ENCODE results near the gene ACMSD. TPM values are rescaled to one million over a fixed set of nuclear protein-coding genes. Genes with fewer than 3 reads are reported as not detected.

ACMSD gene
- total and polyA plus RNA-seq, 9 of the 15 experiments (the other 6 are each of a cell fraction or from before 2014, with no cell fraction given), result not detected

- TF ChIP-seq RBM14 (IDR thresholded peaks at IDR 0.05; ENCODE audit: borderline replicate concordance, insufficient read depth, low read depth, low read length) (no peak), RERE (CRISPR knock-in tag; IDR thresholded peaks at IDR 0.05; ENCODE audit: borderline replicate concordance) (no peak), ZNF277 (CRISPR knock-in tag; IDR thresholded peaks at IDR 0.05; ENCODE audit: borderline replicate concordance) (no peak), CCNT2 (IDR thresholded peaks at IDR 0.05; ENCODE audit: borderline replicate concordance, extremely low read depth, insufficient read length, low read depth, low read length) (no peak), ZZZ3 (IDR thresholded peaks at IDR 0.05) (no peak), TAL1 (IDR thresholded peaks at IDR 0.05) (no peak), MXD1 (CRISPR knock-in tag; IDR thresholded peaks at IDR 0.05; ENCODE audit: borderline replicate concordance, poor library complexity, severe bottlenecking) (no peak)
- TF ChIP-seq, protein P1, sequence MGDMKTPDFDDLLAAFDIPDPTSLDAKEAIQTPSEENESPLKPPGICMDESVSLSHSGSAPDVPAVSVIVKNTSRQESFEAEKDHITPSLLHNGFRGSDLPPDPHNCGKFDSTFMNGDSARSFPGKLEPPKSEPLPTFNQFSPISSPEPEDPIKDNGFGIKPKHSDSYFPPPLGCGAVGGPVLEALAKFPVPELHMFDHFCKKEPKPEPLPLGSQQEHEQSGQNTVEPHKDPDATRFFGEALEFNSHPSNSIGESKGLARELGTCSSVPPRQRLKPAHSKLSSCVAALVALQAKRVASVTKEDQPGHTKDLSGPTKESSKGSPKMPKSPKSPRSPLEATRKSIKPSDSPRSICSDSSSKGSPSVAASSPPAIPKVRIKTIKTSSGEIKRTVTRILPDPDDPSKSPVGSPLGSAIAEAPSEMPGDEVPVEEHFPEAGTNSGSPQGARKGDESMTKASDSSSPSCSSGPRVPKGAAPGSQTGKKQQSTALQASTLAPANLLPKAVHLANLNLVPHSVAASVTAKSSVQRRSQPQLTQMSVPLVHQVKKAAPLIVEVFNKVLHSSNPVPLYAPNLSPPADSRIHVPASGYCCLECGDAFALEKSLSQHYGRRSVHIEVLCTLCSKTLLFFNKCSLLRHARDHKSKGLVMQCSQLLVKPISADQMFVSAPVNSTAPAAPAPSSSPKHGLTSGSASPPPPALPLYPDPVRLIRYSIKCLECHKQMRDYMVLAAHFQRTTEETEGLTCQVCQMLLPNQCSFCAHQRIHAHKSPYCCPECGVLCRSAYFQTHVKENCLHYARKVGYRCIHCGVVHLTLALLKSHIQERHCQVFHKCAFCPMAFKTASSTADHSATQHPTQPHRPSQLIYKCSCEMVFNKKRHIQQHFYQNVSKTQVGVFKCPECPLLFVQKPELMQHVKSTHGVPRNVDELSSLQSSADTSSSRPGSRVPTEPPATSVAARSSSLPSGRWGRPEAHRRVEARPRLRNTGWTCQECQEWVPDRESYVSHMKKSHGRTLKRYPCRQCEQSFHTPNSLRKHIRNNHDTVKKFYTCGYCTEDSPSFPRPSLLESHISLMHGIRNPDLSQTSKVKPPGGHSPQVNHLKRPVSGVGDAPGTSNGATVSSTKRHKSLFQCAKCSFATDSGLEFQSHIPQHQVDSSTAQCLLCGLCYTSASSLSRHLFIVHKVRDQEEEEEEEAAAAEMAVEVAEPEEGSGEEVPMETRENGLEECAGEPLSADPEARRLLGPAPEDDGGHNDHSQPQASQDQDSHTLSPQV (IDR thresholded peaks at IDR 0.05), result no peak
- TF ChIP-seq, protein P2, sequence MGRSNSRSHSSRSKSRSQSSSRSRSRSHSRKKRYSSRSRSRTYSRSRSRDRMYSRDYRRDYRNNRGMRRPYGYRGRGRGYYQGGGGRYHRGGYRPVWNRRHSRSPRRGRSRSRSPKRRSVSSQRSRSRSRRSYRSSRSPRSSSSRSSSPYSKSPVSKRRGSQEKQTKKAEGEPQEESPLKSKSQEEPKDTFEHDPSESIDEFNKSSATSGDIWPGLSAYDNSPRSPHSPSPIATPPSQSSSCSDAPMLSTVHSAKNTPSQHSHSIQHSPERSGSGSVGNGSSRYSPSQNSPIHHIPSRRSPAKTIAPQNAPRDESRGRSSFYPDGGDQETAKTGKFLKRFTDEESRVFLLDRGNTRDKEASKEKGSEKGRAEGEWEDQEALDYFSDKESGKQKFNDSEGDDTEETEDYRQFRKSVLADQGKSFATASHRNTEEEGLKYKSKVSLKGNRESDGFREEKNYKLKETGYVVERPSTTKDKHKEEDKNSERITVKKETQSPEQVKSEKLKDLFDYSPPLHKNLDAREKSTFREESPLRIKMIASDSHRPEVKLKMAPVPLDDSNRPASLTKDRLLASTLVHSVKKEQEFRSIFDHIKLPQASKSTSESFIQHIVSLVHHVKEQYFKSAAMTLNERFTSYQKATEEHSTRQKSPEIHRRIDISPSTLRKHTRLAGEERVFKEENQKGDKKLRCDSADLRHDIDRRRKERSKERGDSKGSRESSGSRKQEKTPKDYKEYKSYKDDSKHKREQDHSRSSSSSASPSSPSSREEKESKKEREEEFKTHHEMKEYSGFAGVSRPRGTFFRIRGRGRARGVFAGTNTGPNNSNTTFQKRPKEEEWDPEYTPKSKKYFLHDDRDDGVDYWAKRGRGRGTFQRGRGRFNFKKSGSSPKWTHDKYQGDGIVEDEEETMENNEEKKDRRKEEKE (IDR thresholded peaks at IDR 0.05; ENCODE audit: borderline replicate concordance in 1 of 2, control insufficient read depth in 1 of 2, low read depth in 2 of 2, low read length in 1 of 2), result no peak
These were observed 79.6 kb downstream of the ACMSD start (continued) for GRCh38 chr2:134917888-134918525.
